GM12892 (cell line): Measurements from ENCODE around the gene ZCCHC7.

Experiments
- POLR2A ChIP-seq: IDR thresholded peaks from 2 replicates; pipeline ENCODE4 v1.6.1; 2011; ENCODE audit warnings: low read depth, low read length, control low read depth
- TAF1 ChIP-seq: IDR thresholded peaks from 2 replicates; pipeline ENCODE4 v1.6.1; 2011; ENCODE audit warnings: low read depth, mild to moderate bottlenecking, control low read depth, low read length, borderline replicate concordance

DNA sequence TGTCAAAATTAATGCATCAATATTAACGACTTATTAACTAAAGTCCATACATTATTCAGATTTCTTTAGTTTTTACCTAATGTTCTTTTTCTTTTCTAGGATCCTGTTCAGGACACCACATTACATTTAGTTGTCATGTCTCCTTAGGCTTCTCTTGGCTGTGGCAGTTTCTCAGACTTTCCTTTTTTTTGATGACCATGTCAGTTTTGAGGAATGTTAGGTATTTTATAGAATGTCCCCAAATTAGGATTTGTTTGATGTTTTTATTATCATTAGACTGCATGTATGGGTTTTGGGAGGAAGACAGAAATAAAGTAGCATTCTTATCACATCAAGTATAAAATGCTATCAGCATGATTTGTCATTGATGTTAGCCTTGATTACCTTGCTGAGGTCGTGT lies 32.0 kb downstream of the ZCCHC7 start:
- TF ChIP-seq POLR2A: no peak
- no peak for TF ChIP-seq TAF1
